ENCODE measurements around the gene SUPT3H. TPM values are rescaled to one million over a fixed set of nuclear protein-coding genes. Genes with fewer than 3 reads are reported as not detected.
"Not testable (repeated sequence)": the region's sequence is repeated elsewhere in the genome, so short reads cannot be mapped to it uniquely, and the experiment has no call there.

SUPT3H gene
- total RNA-seq, 2 donors from 2014 or later = 2.5 to 4.5 TPM

- no peak for TF ChIP-seq CTCF (IDR thresholded peaks at IDR 0.05)
- no peak for DNase-seq (ENCODE audit: low spot score)
- no peaks in the 10 kb centered on the region for H3K4me1 ChIP-seq
- H3K27ac ChIP-seq = no peak overlapping the region
- H3K9me3 ChIP-seq = peaks cover 0 to 7% of the 10 kb centered on the region in 2 donors
- no peak overlapping the region for H3K4me3 ChIP-seq
- H3K36me3 ChIP-seq = no peaks in the 10 kb centered on the region
- no peaks in the 10 kb centered on the region for H3K27me3 ChIP-seq
Observed at GRCh38 chr6:44897316-44897715, 480.4 kb downstream of the SUPT3H start.

- Histone ChIP-seq H3K4me1 (no peaks in the 10 kb centered on the region), H3K9me3 (peaks cover 0 to 7% of the 10 kb centered on the region in 2 donors), H3K27ac (no peak overlapping the region), H3K36me3 (no peaks in the 10 kb centered on the region), H3K27me3 (no peaks in the 10 kb centered on the region), H3K4me3 (no peak overlapping the region)
- TF ChIP-seq CTCF (IDR thresholded peaks at IDR 0.05) = no peak
- no peak for DNase-seq (ENCODE audit: low spot score)
Observed at GRCh38 chr6:44896701-44897100, 481.0 kb downstream of the SUPT3H start.

GRCh38 chr6:44892579-44892978 is 485.2 kb downstream of the SUPT3H start:
- TF ChIP-seq CTCF (IDR thresholded peaks at IDR 0.05) = no peak
- DNase-seq (ENCODE audit: low spot score) = no peak
- Histone ChIP-seq H3K36me3 (no peaks in the 10 kb centered on the region), H3K9me3 (peaks cover 0 to 10% of the 10 kb centered on the region in 2 donors), H3K4me1 (no peaks in the 10 kb centered on the region), H3K27ac (no peak overlapping the region), H3K4me3 (no peak overlapping the region), H3K27me3 (no peaks in the 10 kb centered on the region)

- H3K9me3 ChIP-seq = peaks cover 0 to 13% of the 10 kb centered on the region in 2 donors
- not testable (repeated sequence) for H3K27ac ChIP-seq; H3K36me3 ChIP-seq; H3K4me1 ChIP-seq; H3K27me3 ChIP-seq; H3K4me3 ChIP-seq; DNase-seq (ENCODE audit: low spot score)
Observed at GRCh38 chr6:44879071-44879470, 498.7 kb downstream of the SUPT3H start.

- not testable (repeated sequence) for H3K4me1 ChIP-seq; H3K27me3 ChIP-seq; DNase-seq (ENCODE audit: low spot score); H3K9me3 ChIP-seq; H3K4me3 ChIP-seq; H3K27ac ChIP-seq; H3K36me3 ChIP-seq
Observed at GRCh38 chr6:44876638-44877037, 501.1 kb downstream of the SUPT3H start.

- TF ChIP-seq CTCF (IDR thresholded peaks at IDR 0.05) = no peak
- H3K36me3 ChIP-seq = no peaks in the 10 kb centered on the region
- H3K27me3 ChIP-seq = no peaks in the 10 kb centered on the region
- H3K9me3 ChIP-seq = peaks cover 0 to 11% of the 10 kb centered on the region in 2 donors
- H3K27ac ChIP-seq = no peak overlapping the region
- no peak for DNase-seq (ENCODE audit: low spot score)
- H3K4me1 ChIP-seq = no peaks in the 10 kb centered on the region
- H3K4me3 ChIP-seq = no peak overlapping the region
Observed at GRCh38 chr6:44869321-44869897, 508.3 kb downstream of the SUPT3H start.

GRCh38 chr6:44868910-44869309 is 508.8 kb downstream of the SUPT3H start:
- H3K36me3 ChIP-seq = no peaks in the 10 kb centered on the region
- no peaks in the 10 kb centered on the region for H3K27me3 ChIP-seq
- no peak overlapping the region for H3K27ac ChIP-seq
- no peak for DNase-seq (ENCODE audit: low spot score)
- TF ChIP-seq CTCF (IDR thresholded peaks at IDR 0.05) = no peak
- peaks cover 0 to 11% of the 10 kb centered on the region in 2 donors for H3K9me3 ChIP-seq
- H3K4me3 ChIP-seq = no peak overlapping the region
- no peaks in the 10 kb centered on the region for H3K4me1 ChIP-seq

Measured in right atrium auricular region (tissue), 2 donors.